Heart right ventricle (tissue), 16 donors: ENCODE results near the gene RXFP3. TPM values are rescaled to one million over a fixed set of nuclear protein-coding genes. Genes with fewer than 3 reads are reported as not detected.
"Not testable (repeated sequence)": the region's sequence is repeated elsewhere in the genome, so short reads cannot be mapped to it uniquely, and the experiment has no call there.

Experiments
- ATAC-seq, 8 donors: fragments of 200-7000 bp; cut with Tn5 transposase; one replicate each; pipeline ENCODE4 v1.9.1; 2020; ENCODE audit warnings: mild to moderate bottlenecking in 8 of 8, moderate library complexity in 8 of 8, moderate number of reproducible peaks in 1 of 8
- DNase-seq, 2 donors: peaks; one replicate each; pipeline ENCODE4 v3.0.0-alpha.2; 2020
- H3K27ac ChIP-seq, 10 donors: fragments of 200-600 bp; sonication (generic) in 2 of 10; one replicate each; pipeline versions ENCODE4 v1.5.0 to v1.8.0; 2020 to 2022; ENCODE audit warnings: mild to moderate bottlenecking in 3 of 10
- H3K27me3 ChIP-seq, 7 donors: fragments of 200-600 bp; one replicate each; pipeline ENCODE4 v1.8.0; 2021 to 2022; ENCODE audit warnings: mild to moderate bottlenecking in 2 of 7
- H3K36me3 ChIP-seq, 9 donors: fragments of 200-600 bp; sonication (generic) in 1 of 9; one replicate each; pipeline versions ENCODE4 v1.5.0 to v1.8.0; 2020 to 2022; ENCODE audit warnings: mild to moderate bottlenecking in 2 of 9
- H3K4me1 ChIP-seq, 9 donors: fragments of 200-600 bp; sonication (generic) in 1 of 9; one replicate each; pipeline versions ENCODE4 v1.5.0 to v1.8.0; 2020 to 2022; ENCODE audit warnings: mild to moderate bottlenecking in 4 of 9
- H3K4me3 ChIP-seq, 10 donors: fragments of 200-600 bp; sonication (generic) in 2 of 10; one replicate each; pipeline versions ENCODE4 v1.5.0 to v1.8.0; 2020 to 2022; ENCODE audit warnings: mild to moderate bottlenecking in 7 of 10, moderate library complexity in 2 of 10
- H3K9me3 ChIP-seq, 11 donors: fragments of 200-600 bp in 10 of 11; sonication (generic) in 2 of 11; one replicate each; pipeline versions ENCODE4 v1.5.0 to v1.8.0; 2013 to 2022; ENCODE audit warnings: mild to moderate bottlenecking in 2 of 11, control low read depth in 1 of 11, moderate library complexity in 1 of 11
- CTCF ChIP-seq, 9 donors: fragments of 200-600 bp; sonication (generic) in 2 of 9; IDR thresholded peaks; one replicate each; pipeline versions ENCODE4 v1.5.0 to v1.8.0; 2021 to 2022; ENCODE audit warnings: antibody characterized with exemption in 9 of 9, mild to moderate bottlenecking in 5 of 9, moderate library complexity in 1 of 9
- WGBS, 2 donors: extraction: QIAGEN DNeasy Blood & Tissue Kit; methylation state at CpG; one replicate each; pipeline ENCODE4 v1.1.7; 2013; ENCODE audit warnings: inconsistent platforms in 1 of 2; 5-methylcytosine and 5-hydroxymethylcytosine counted together
- intact Hi-C, 10 donors: fragments of 100-400 bp; cut with DNase I; formaldehyde crosslinking; loops; one replicate each; pipeline versions ENCODE4 v1.11.1 to v1.14.2; 2022
- polyA plus RNA-seq, 2 donors: library from polyadenylated mRNA; stranded (reverse); fragments of 200-250 nt; gene quantifications; one replicate each; pipeline ENCODE4 v1.2.3, GENCODE V29; 2013
- total RNA-seq, 10 donors: library from RNA; stranded (reverse); fragmentation: NEBNext Ultra II Directional in 3 of 10; extraction: Animal tissue kit (Norgen Biotek cat#: 25700) in 3 of 10; gene quantifications; one replicate each; pipeline versions ENCODE4 v1.2.1 to v1.2.4, GENCODE V29; 2021 to 2023
- donor health status: Arrhythmogenic right ventricular cardiomyopathy.
- donor health status: ischemic (EF 13 %, LVEDD 7.1; RV severe dilation, severe dysfunction).
- donor health status: healthy with polysubstance abuse.
- donor health status: DM: no; HTN: yes; CAD: no.
- donor health status: DM: no; HTN: no; CAD: no.
- donor health status: ischemic (EF 25% LVEDD 6.9; RV normal size, moderate dysfunction).
- donor health status: ischemic (EF 25% LVEDD 5.7; RV mildly dilated, moderate dysfunction).
- donor health status: healthy.
- donor health status: DM: yes; HTN: yes; CAD: no.
- donor health status: Ischemic cardiomyopathy.
- donor health status: ischemic (EF 35%, LVEDD 5.7; RV mildly dilated, moderate dysfunction).
- donor health status: nonischemic (EF 11% LVEDD 7.7; RV severe dilation, severe dysfunction).
- donor health status: DM: yes; HTN: yes; CAD: no.
- donor health status: PGD.
- donor health status: ischemic (EF 29% LVEDD 5.4; RV normal size, mild dysfunction).
- donor health status: nonischemic (EF 23%, LVEDD 6.1; RV moderate dilation, normal function).

The RXFP3 gene
- total and polyA plus RNA-seq, 12 donors, result 0.01 TPM; not detected in 11

DNA sequence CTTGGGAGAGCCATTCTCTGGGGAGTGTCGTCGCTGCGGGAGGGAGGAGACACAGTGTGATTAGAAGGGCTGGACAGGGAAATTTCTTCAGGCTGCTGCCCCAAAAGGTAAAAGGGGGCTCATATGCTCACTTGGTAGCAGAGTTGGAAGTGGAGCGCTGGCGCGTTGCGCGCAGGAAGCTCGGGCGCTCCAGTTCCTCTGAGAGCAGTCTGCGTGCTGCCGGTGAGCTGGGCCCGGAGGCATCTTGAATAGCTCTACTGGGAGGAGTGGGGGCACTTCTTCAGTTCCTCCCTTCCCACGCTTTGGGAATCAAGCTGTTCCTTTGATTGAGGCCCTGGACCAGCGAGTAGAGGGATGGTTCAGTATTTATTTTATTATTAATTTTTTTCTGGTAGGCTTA, 2.7 kb downstream of the RXFP3 start:
- H3K27me3 ChIP-seq, result peaks cover 0 to 76% (median 72%) of the 10 kb centered on the region in 7 donors

GRCh38 chr5:33939556-33940262, 3.5 kb downstream of the RXFP3 start:
- Histone ChIP-seq H3K36me3 (no peaks in the 10 kb centered on the region), H3K9me3 (no peaks in the 10 kb centered on the region), H3K27ac (no peak overlapping the region), H3K4me1 (peaks cover 0 to 19% (median 15%) of the 10 kb centered on the region in 9 donors), H3K27me3 (peaks cover 0 to 76% (median 72%) of the 10 kb centered on the region in 7 donors), H3K4me3 (no peak overlapping the region)
- DNase-seq (no peak), ATAC-seq (no peak)
- WGBS, 2 donors, result 76 to 83% methylated on average over 8 of the region's 8 CpGs
- TF ChIP-seq CTCF (IDR thresholded peaks at IDR 0.05), result no peak
- intact Hi-C loops, result loop anchor here in 4 of 10 donors (10.0 kb wide), 2 partner anchors 475 to 505 kb away; no protein-coding TSS in a partner anchor

More for the DNA sequence above, 2.7 kb downstream of the RXFP3 start:
- no peak for TF ChIP-seq CTCF (IDR thresholded peaks at IDR 0.05)
- Histone ChIP-seq H3K4me1 (peaks cover 0 to 19% (median 15%) of the 10 kb centered on the region in 9 donors), H3K9me3 (no peaks in the 10 kb centered on the region), H3K27ac (no peak overlapping the region), H3K36me3 (no peaks in the 10 kb centered on the region), H3K4me3 (no peak overlapping the region)
- DNase-seq, result no peak
- intact Hi-C loops, result loop anchor here in 4 of 10 donors (10.0 kb wide), 2 partner anchors 474 to 504 kb away; no protein-coding TSS in a partner anchor
- no peak for ATAC-seq
- WGBS, 2 donors, result 10 to 11% methylated on average over 15 of the region's 15 CpGs

DNA sequence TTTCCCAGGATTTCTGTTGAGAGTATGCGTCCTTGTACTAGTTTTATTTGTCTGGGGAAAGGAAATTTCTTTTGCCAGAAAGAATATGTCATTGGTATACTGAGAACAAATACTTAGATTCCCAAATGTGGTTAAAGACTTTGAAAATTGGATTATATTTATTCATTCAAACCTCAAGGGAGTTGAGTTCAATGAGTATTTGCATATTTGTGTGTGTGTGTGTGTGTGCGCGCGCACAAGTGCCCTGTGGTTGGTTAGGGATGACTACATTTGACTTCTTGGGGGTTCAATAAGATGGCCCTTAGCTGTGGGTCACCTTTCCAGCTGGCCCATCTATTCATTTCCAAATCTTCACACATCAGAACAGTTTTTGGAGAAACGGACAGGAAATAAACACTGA, 4.9 kb downstream of the RXFP3 start:
- ATAC-seq (no peak), DNase-seq (no peak)
- peaks cover 0 to 70% (median 64%) of the 10 kb centered on the region in 7 donors for H3K27me3 ChIP-seq
- H3K4me1 ChIP-seq, result peaks cover 0 to 13% (median 9%) of the 10 kb centered on the region in 9 donors
- no peak for TF ChIP-seq CTCF (IDR thresholded peaks at IDR 0.05)
- no peaks in the 10 kb centered on the region for H3K9me3 ChIP-seq
- H3K4me3 ChIP-seq, result no peak overlapping the region
- H3K36me3 ChIP-seq, result no peaks in the 10 kb centered on the region
- no peak overlapping the region for H3K27ac ChIP-seq
- intact Hi-C loops, result no loop called here
- WGBS, 2 donors, result 87% methylated on average over 5 of the region's 5 CpGs

- Histone ChIP-seq H3K4me3 (no peak overlapping the region), H3K36me3 (no peaks in the 10 kb centered on the region), H3K4me1 (no peaks in the 10 kb centered on the region), H3K27me3 (peaks cover 0 to 35% (median 29%) of the 10 kb centered on the region in 7 donors), H3K27ac (no peak overlapping the region), H3K9me3 (peaks cover 0 to 5% (median 0%) of the 10 kb centered on the region in 11 donors)
- no peak for TF ChIP-seq CTCF (IDR thresholded peaks at IDR 0.05)
- DNase-seq (no peak), ATAC-seq (no peak)
- intact Hi-C loops, result no loop called here
- WGBS, 2 donors, result 82 to 85% methylated on average over 12 of the region's 12 CpGs
Measured at GRCh38 chr5:33944543-33945132, 8.5 kb downstream of the RXFP3 start.

DNA sequence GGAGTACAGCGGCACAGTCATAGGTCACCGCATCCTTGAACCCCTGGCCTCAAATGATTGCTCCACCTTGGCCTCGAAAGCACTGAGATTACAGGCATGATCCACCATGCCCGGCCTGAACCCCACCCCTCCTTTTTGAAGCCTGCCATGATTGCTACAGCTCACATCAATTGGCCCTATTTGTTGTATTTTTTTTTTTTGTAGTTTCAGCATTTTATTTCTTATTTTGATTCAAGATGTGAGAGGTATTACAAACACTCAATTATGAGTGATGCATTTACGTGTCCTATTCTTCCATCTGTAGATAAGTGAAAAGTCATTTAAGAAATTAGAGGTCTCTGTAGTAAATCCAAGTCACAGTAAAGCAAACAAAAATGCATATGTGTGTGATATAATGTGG, 16.0 kb downstream of the RXFP3 start:
- intact Hi-C loops, result not testable (repeated sequence)

More for the DNA sequence above, 16.0 kb downstream of the RXFP3 start:
- H3K9me3 ChIP-seq, result peaks cover 0 to 24% (median 0%) of the 10 kb centered on the region in 11 donors
- H3K36me3 ChIP-seq, H3K27me3 ChIP-seq, ATAC-seq, H3K4me1 ChIP-seq, H3K4me3 ChIP-seq, H3K27ac ChIP-seq, DNase-seq: not testable (repeated sequence)
- WGBS, 2 donors, result 75 to 76% methylated on average over 5 of the region's 5 CpGs
